H1 (cell line): ENCODE data around the gene ADAMTS14. TPM values are rescaled to one million over a fixed set of nuclear protein-coding genes. Genes with fewer than 3 reads are reported as not detected.

Experiments
- CTCF ChIA-PET: fragments of 300-600 bp; sonication (Branson Sonifier 250); formaldehyde crosslinking; loops from one replicate; lab custom pipeline; 2021; ENCODE audit not compliant: partially characterized antibody; lab: Charles Lee
- POLR2A ChIA-PET: fragments of 300-600 bp; sonication (Branson Sonifier 250); formaldehyde crosslinking; loops from one replicate; lab custom pipeline; 2021; ENCODE audit warnings: inconsistent platforms; ENCODE audit not compliant: partially characterized antibody; lab: Charles Lee
- DNase-seq, 2 experiments: peaks; one replicate each; pipeline versions ENCODE4 v3.0.0 to v3.0.0-alpha.2; 2010 to 2022; ENCODE audit warnings: low spot score in 2 of 2, low read depth in 1 of 2, mixed read lengths in 1 of 2
- FAIRE-seq: peaks from 2 replicates; lab custom pipeline; 2011; peaks lifted over from hg19 to GRCh38; lab: Jason Lieb, UNC
- H2AFZ ChIP-seq: 2 replicates; pipeline ENCODE4 v1.8.1; 2012; ENCODE audit warnings: low read length, inconsistent platforms
- H2AK5ac ChIP-seq: 2 replicates; pipeline ENCODE4 v1.6.1; 2013; ENCODE audit warnings: low read depth, low read length
- H2BK120ac ChIP-seq: replicated peaks from 2 replicates; pipeline ENCODE3; 2013; ENCODE audit warnings: low read depth, low read length, inconsistent platforms
- H2BK12ac ChIP-seq: 2 replicates; pipeline ENCODE4 v1.6.1; 2013; ENCODE audit warnings: low read depth, low read length
- H2BK15ac ChIP-seq: 2 replicates; pipeline ENCODE4 v1.6.1; 2013; ENCODE audit warnings: low read length
- H2BK20ac ChIP-seq: 2 replicates; pipeline ENCODE4 v1.6.1; 2013; ENCODE audit warnings: low read length
- H2BK5ac ChIP-seq: 2 replicates; pipeline ENCODE4 v1.6.1; 2013; ENCODE audit warnings: low read depth, low read length
- H3K14ac ChIP-seq: 2 replicates; pipeline ENCODE4 v1.6.1; 2013; ENCODE audit warnings: inconsistent platforms; ENCODE audit not compliant: insufficient read length
- H3K18ac ChIP-seq: 2 replicates; pipeline ENCODE4 v1.6.1; 2013; ENCODE audit warnings: low read length; ENCODE audit errors: extremely low read depth
- H3K23ac ChIP-seq: 2 replicates; pipeline ENCODE4 v1.6.1; 2013; ENCODE audit warnings: inconsistent platforms; ENCODE audit not compliant: insufficient read length
- H3K23me2 ChIP-seq: 2 replicates; pipeline ENCODE4 v1.6.1; 2013; ENCODE audit warnings: low read depth, low read length
- H3K27ac ChIP-seq: 2 replicates; pipeline ENCODE4 v1.6.1; 2011; ENCODE audit warnings: low read depth, low read length, inconsistent platforms
- H3K27me3 ChIP-seq, 4 experiments: replicated peaks in 1 of 4; 1 replicate in 1 of 4; 2 replicates in 3 of 4; pipeline versions ENCODE4 v1.6.1 to v1.8.1; 2011 to 2013; ENCODE audit warnings: low read length in 3 of 4, mild to moderate bottlenecking in 3 of 4, inconsistent platforms in 2 of 4, mixed read lengths in 2 of 4, moderate library complexity in 1 of 4; ENCODE audit not compliant: control insufficient read depth in 3 of 4, insufficient read depth in 3 of 4; ENCODE audit errors: extremely low read depth in 1 of 4
- H3K36me3 ChIP-seq, 4 experiments: 2 replicates each; pipeline versions ENCODE4 v1.6.1 to v1.8.1; 2011 to 2013; ENCODE audit warnings: mild to moderate bottlenecking in 4 of 4, low read length in 3 of 4, moderate library complexity in 2 of 4, control low read depth in 1 of 4, inconsistent platforms in 1 of 4; ENCODE audit not compliant: insufficient read depth in 4 of 4, control insufficient read depth in 2 of 4
- H3K4ac ChIP-seq: replicated peaks from 2 replicates; pipeline ENCODE3; 2013; ENCODE audit warnings: low read length, low read depth, mixed read lengths, inconsistent platforms; ENCODE audit not compliant: insufficient read length
- H3K4me1 ChIP-seq, 4 experiments: replicated peaks in 1 of 4; 1 replicate in 1 of 4; 2 replicates in 3 of 4; pipeline versions ENCODE4 v1.6.1 to v1.8.1; 2011 to 2013; ENCODE audit warnings: low read length in 3 of 4, inconsistent platforms in 2 of 4, mixed read lengths in 1 of 4; ENCODE audit not compliant: insufficient read depth in 4 of 4, control insufficient read depth in 3 of 4
- H3K4me2 ChIP-seq, 2 experiments: 2 replicates each; pipeline versions ENCODE4 v1.6.1 to v1.8.1; 2011 to 2013; ENCODE audit warnings: low read depth in 2 of 2, low read length in 2 of 2, control low read depth in 1 of 2, inconsistent platforms in 1 of 2, mild to moderate bottlenecking in 1 of 2; ENCODE audit not compliant: insufficient read depth in 1 of 2
- H3K4me3 ChIP-seq, 4 experiments: fragments of 200-600, 300-600 bp in 1 of 4; sonication (generic), shearing (Covaris generic), sonication (Bioruptor Twin) in 1 of 4; 2 replicates each; pipeline versions ENCODE4 v1.5.1 to v1.8.1; 2011 to 2016; ENCODE audit warnings: low read length in 4 of 4, low read depth in 3 of 4, control low read depth in 2 of 4, inconsistent platforms in 2 of 4, mild to moderate bottlenecking in 2 of 4, mixed read lengths in 1 of 4, moderate library complexity in 1 of 4; ENCODE audit not compliant: insufficient read depth in 2 of 4; ENCODE audit errors: extremely low read depth in 1 of 4
- H3K56ac ChIP-seq: replicated peaks from 2 replicates; pipeline ENCODE3; 2013; ENCODE audit warnings: low read depth, mild to moderate bottlenecking, mixed read lengths, low read length, inconsistent platforms; ENCODE audit not compliant: insufficient read length
- H3K79me1 ChIP-seq: 2 replicates; pipeline ENCODE4 v1.6.1; 2013; ENCODE audit warnings: low read depth, low read length, control low read depth
- H3K79me2 ChIP-seq, 2 experiments: 2 replicates each; pipeline versions ENCODE4 v1.6.1 to v1.8.1; 2012 to 2013; ENCODE audit warnings: low read length in 2 of 2, mild to moderate bottlenecking in 2 of 2, inconsistent platforms in 1 of 2; ENCODE audit not compliant: insufficient read depth in 2 of 2, control insufficient read depth in 1 of 2
- H3K9ac ChIP-seq, 4 experiments: replicated peaks in 1 of 4; 1 replicate in 1 of 4; 2 replicates in 3 of 4; pipeline versions ENCODE4 v1.6.1 to v1.8.1; 2011 to 2013; ENCODE audit warnings: low read depth in 3 of 4, low read length in 3 of 4, control low read depth in 2 of 4, mild to moderate bottlenecking in 2 of 4, moderate library complexity in 2 of 4, inconsistent platforms in 1 of 4; ENCODE audit errors: extremely low read depth in 1 of 4
- H3K9me3 ChIP-seq, 2 experiments: 2 replicates each; pipeline versions ENCODE4 v1.6.1 to v1.8.1; 2012 to 2013; ENCODE audit warnings: mild to moderate bottlenecking in 2 of 2, moderate library complexity in 2 of 2, control low read depth in 1 of 2, inconsistent platforms in 1 of 2, low read depth in 1 of 2, low read length in 1 of 2, mixed read lengths in 1 of 2; ENCODE audit not compliant: insufficient read depth in 2 of 2
- H4K20me1 ChIP-seq, 2 experiments: replicated peaks in 1 of 2; 2 replicates each; pipeline versions ENCODE3 to v1.8.1; 2011 to 2013; ENCODE audit warnings: inconsistent platforms in 2 of 2, low read length in 2 of 2, mild to moderate bottlenecking in 1 of 2; ENCODE audit not compliant: insufficient read depth in 2 of 2, control insufficient read depth in 1 of 2
- H4K5ac ChIP-seq: 2 replicates; pipeline ENCODE4 v1.6.1; 2013; ENCODE audit warnings: low read length, low read depth, mixed read lengths, inconsistent platforms; ENCODE audit not compliant: insufficient read length
- H4K8ac ChIP-seq: 2 replicates; pipeline ENCODE4 v1.8.0; 2013; ENCODE audit warnings: mild to moderate bottlenecking, moderate library complexity, low read length, inconsistent platforms; ENCODE audit not compliant: insufficient read depth; ENCODE audit errors: extremely low read depth
- H4K91ac ChIP-seq: replicated peaks from 2 replicates; pipeline ENCODE3; 2013; ENCODE audit warnings: low read length, mixed read lengths, inconsistent platforms; ENCODE audit not compliant: insufficient read length
- BRCA1 ChIP-seq: IDR thresholded peaks from 2 replicates; pipeline ENCODE4 v1.6.1; 2012; ENCODE audit warnings: low read depth, low read length, improper control_type of control experiment
- NANOG ChIP-seq: IDR thresholded peaks from 2 replicates; pipeline ENCODE4 v1.6.1; 2011; ENCODE audit warnings: low read length, low read depth, mild to moderate bottlenecking, inconsistent platforms; ENCODE audit not compliant: insufficient read depth, poor library complexity, severe bottlenecking
- RFX5 ChIP-seq: IDR thresholded peaks from 2 replicates; pipeline ENCODE4 v1.6.1; 2011; ENCODE audit warnings: low read depth, low read length, improper control_type of control experiment, borderline replicate concordance
- SIRT6 ChIP-seq: IDR thresholded peaks from one replicate; pipeline ENCODE4 v1.7.1; 2012; ENCODE audit warnings: low read length, inconsistent platforms
- TAF7 ChIP-seq: optimal IDR thresholded peaks from 2 replicates; pipeline ENCODE3; 2011; ENCODE audit warnings: low read depth, mild to moderate bottlenecking, inconsistent platforms, low read length, moderate library complexity, borderline replicate concordance
- TCF12 ChIP-seq: IDR thresholded peaks from 2 replicates; pipeline ENCODE4 v1.6.1; 2011; ENCODE audit warnings: low read depth, mild to moderate bottlenecking, low read length
- WGBS, 2 experiments: shearing (Covaris generic) in 1 of 2; methylation state at CpG; one replicate each; pipeline versions ENCODE4 v1.1.6 to v1.1.7; 2013 to 2015; ENCODE audit warnings: low lambda C conversion rate in 2 of 2, mixed read lengths in 2 of 2, inconsistent platforms in 1 of 2, low coverage in 1 of 2, missing lambda C conversion rate in 1 of 2; ENCODE audit not compliant: insufficient replicate concordance in 2 of 2, insufficient coverage in 1 of 2, insufficient read length in 1 of 2; ENCODE audit errors: extremely low coverage in 1 of 2, missing lambda C conversion rate in 1 of 2; 5-methylcytosine and 5-hydroxymethylcytosine counted together
- polyA plus RNA-seq, 7 experiments: library from polyadenylated mRNA; depleted of rRNA in 3 of 7; stranded (reverse) in 5 of 7; unstranded in 2 of 7; fragments of >200 nt in 5 of 7; fragments of 200-250 nt in 2 of 7; gene quantifications; 1 replicate in 5 of 7; 2 replicates in 1 of 7; 4 replicates in 1 of 7; pipeline versions ENCODE4 v1.2.1 to v1.2.3, GENCODE V29; 2011 to 2013; ENCODE audit warnings: missing spikeins in 2 of 7, mixed read lengths in 2 of 7
- total RNA-seq: library from RNA; stranded (reverse); fragmentation: NEBNext Ultra II Directional; extraction: Animal tissue kit (Norgen Biotek cat#: 25700); gene quantifications from 2 replicates; pipeline ENCODE4 v1.2.1, GENCODE V29; 2021

ADAMTS14 gene
- total and polyA plus RNA-seq, 2 of the 8 experiments (the other 6 are each of a cell fraction or from before 2014, with no cell fraction given): 2.0 to 2.3 TPM

DNA sequence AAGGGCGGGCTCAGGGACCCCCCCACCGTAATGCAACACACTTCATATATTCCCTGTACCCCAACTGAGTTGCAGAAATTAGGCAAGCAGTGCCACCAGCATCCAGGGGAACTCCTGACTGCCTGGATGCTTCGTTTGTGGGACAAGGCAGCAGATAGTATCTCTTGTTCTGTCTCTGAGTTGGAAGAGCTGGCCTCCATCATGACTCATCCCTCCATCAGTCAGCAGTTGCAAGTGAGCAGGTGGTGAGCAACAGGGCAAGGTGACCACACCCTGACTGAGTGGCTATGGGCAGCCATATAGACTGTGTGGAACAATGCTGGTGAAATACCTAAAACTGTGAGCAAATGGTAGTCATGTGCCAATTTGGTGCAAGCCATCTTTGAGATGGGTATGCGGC, 22.8 kb upstream of the ADAMTS14 start:
- Histone ChIP-seq H3K4ac (no peak overlapping the region), H4K91ac (no peak overlapping the region), H3K23me2 (no peaks in the 10 kb centered on the region), H2AK5ac (no peak overlapping the region; the same call in 1 of the 2 replicates), H4K20me1 (no peaks in the 10 kb centered on the region), H2BK12ac (no peak overlapping the region), H3K23ac (no peak overlapping the region), H3K27ac (no peak overlapping the region), H3K36me3 (peaks cover 0 to 5% (median 0%) of the 10 kb centered on the region in 4 experiments; a peak in 2 of 8 replicates), H2BK15ac (no peak overlapping the region), H2BK20ac (no peak overlapping the region), H3K56ac (no peak overlapping the region)
- TF ChIP-seq RFX5: no peak
- TF ChIP-seq TAF7: no peak
- no peak for TF ChIP-seq SIRT6
- no peak for TF ChIP-seq TCF12
- TF ChIP-seq NANOG: no peak
- TF ChIP-seq BRCA1: no peak
- TF ChIP-seq, all 59 proteins: peak for 0
- ChIA-PET CTCF (no interaction called here), POLR2A (no interaction called here)
- no peak overlapping the region for H4K5ac ChIP-seq
- no peak overlapping the region for H3K14ac ChIP-seq
- H2BK120ac ChIP-seq: no peak overlapping the region
- no peak overlapping the region for H2AFZ ChIP-seq
- DNase-seq: no peak
- no peak overlapping the region for H3K18ac ChIP-seq
- FAIRE-seq: no peak
- H3K9ac ChIP-seq: no peak overlapping the region
- no peaks in the 10 kb centered on the region for H3K79me1 ChIP-seq
- no peaks in the 10 kb centered on the region for H3K79me2 ChIP-seq
- 63% methylated on average over 4 of the region's 4 CpGs; no CpG with 5 or more reads in 1 of the 2 experiments for WGBS, 2 experiments
- peaks cover 46 to 48% of the 10 kb centered on the region in 2 experiments for H3K9me3 ChIP-seq
- no peak overlapping the region for H2BK5ac ChIP-seq
- H3K4me1 ChIP-seq: no peaks in the 10 kb centered on the region; a peak in 1 of 7 replicates
- H3K27me3 ChIP-seq: no peaks in the 10 kb centered on the region
- H3K4me3 ChIP-seq: no peak overlapping the region
- no peak overlapping the region for H4K8ac ChIP-seq
- no peak overlapping the region for H3K4me2 ChIP-seq
